PC-9 (cell line): ENCODE measurements around the gene NUP188.

Experiments used
- EZH2 ChIP-seq: fragments of 200-600 bp; sonication (generic); IDR thresholded peaks from 2 replicates; pipeline ENCODE4 v1.8.0; 2017; ENCODE audit warnings: antibody characterized with exemption, low read depth
- TF ChIP-seq, protein P1 (sequence below): fragments of 200-600 bp; sonication (generic); conservative IDR thresholded peaks from 2 replicates; pipeline ENCODE4 v1.6.1; 2017; ENCODE audit warnings: mixed run types, antibody characterized with exemption, mild to moderate bottlenecking, moderate library complexity

DNA sequence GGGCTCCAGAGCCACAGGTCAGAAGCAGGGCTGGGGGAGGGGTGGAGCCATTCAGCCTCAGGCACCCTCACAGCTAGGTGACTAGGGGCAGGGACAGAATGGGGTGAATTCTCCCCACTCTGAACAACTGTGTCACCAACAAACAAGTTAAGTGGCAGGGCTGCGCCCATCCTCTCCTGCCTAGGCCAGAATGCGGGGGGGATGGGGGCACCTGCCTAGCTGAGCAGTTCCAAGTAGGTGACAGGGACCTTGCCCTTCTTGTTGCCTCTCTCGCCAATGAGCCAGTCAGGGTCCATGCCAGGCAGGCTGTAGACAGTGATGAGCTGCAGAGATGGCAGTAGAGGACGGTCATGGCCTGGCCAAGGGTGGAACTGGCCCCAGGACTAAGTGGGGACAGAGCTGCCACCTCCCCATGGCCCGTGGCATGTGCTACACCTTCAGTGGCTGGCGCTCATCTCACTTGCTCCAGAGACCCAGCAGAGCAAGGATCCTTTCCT is 61.0 kb downstream of the NUP188 start:
- TF ChIP-seq, protein P1, sequence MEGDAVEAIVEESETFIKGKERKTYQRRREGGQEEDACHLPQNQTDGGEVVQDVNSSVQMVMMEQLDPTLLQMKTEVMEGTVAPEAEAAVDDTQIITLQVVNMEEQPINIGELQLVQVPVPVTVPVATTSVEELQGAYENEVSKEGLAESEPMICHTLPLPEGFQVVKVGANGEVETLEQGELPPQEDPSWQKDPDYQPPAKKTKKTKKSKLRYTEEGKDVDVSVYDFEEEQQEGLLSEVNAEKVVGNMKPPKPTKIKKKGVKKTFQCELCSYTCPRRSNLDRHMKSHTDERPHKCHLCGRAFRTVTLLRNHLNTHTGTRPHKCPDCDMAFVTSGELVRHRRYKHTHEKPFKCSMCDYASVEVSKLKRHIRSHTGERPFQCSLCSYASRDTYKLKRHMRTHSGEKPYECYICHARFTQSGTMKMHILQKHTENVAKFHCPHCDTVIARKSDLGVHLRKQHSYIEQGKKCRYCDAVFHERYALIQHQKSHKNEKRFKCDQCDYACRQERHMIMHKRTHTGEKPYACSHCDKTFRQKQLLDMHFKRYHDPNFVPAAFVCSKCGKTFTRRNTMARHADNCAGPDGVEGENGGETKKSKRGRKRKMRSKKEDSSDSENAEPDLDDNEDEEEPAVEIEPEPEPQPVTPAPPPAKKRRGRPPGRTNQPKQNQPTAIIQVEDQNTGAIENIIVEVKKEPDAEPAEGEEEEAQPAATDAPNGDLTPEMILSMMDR = no peak
- no peak for TF ChIP-seq EZH2
